GM23248 (cell line): ENCODE data around the gene WWTR1.

Source experiments
- EZH2 ChIP-seq: fragments of 200-600 bp; sonication (generic); IDR thresholded peaks from 2 replicates; pipeline ENCODE4 v1.6.1; 2018; ENCODE audit warnings: antibody characterized with exemption, mild to moderate bottlenecking; ENCODE audit not compliant: insufficient read depth, poor library complexity, severe bottlenecking
- EZH2phosphoT487 ChIP-seq: fragments of 200-600 bp; sonication (generic); IDR thresholded peaks from 2 replicates; pipeline ENCODE4 v1.6.1; 2018; ENCODE audit warnings: antibody characterized with exemption, moderate library complexity, mild to moderate bottlenecking, low read depth; ENCODE audit not compliant: insufficient read depth

- TF ChIP-seq EZH2, result no peak
- TF ChIP-seq EZH2phosphoT487, result no peak
These were observed 156.3 kb downstream of the WWTR1 start for GRCh38 chr3:149501524-149501923.
